COR-L47 (cell line): ENCODE measurements around the gene CHMP1A.

Experiments
- DNase-seq: peaks from one replicate; lab custom pipeline; 2025; lab: John Stamatoyannopoulos, UW

The CHMP1A gene

DNA sequence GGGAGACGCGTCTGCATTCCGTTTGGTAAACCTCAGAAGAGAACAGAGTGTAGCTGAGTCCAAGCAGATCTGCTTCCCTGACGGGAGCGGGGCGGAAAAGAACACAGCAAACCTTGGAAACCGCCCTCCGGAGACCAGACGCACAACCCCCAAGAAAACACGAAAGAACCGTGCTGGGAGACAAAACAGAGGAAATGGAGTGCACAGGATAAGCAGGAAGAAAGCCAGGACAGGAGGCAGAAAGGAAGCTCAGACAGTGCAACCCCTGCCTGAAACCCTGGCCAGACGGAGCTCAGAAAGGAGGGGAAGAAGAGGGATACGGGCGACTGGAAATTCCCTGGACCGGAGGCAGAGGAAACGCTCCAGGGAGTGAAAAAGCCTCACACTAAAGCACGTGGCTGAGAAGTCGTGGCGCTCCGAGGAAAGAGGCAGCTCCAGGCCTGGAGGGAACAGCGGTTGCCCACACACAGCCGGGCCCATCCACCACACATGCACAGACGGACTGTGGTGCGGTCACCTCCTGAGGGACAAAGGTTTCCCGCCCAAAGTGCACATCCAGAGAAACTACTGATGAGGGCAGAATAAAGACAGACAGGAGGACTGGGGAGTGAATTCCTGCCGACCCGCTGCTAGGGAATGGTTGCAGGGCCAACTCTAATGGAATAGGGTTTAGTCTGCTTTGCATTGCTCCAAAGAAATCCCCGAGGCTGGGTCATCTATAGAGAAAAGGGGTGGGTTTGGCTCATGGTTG, 33.8 kb downstream of the CHMP1A start:
- DNase-seq: no peak

DNA sequence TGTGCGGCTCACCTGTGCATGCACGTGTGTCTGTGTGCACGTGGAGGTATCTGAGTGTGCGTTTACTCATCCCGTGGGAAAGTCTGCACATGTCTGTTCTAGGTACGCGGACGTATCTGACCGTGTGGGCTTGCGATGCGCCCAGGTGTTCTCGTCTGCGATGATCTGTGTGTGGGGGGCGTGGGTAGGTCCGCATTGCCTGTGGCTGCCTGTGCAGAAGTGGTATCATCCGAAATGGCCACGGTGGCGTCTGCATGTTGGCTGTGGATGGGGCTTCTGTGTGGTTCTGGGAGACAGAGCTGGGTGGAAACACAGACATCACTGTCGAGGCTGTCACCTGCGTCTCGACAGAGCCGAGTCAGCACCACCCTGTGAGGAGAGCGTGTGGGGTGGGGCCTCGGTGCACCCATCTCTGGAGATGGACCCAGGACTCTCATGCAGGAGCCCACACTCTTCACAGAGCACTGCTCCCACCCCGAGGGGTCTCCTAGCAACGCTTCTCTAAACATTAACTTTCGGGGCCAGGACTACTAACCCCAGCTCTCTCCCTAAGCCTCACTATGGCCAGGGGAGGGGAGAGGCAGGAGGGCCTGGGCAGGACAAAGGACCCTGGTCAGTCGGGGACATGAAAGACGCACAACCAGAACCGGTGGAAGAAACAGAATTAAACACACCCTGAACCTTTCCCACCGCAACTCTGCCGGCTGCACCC, 35.7 kb downstream of the CHMP1A start:
- DNase-seq: no peak

DNA sequence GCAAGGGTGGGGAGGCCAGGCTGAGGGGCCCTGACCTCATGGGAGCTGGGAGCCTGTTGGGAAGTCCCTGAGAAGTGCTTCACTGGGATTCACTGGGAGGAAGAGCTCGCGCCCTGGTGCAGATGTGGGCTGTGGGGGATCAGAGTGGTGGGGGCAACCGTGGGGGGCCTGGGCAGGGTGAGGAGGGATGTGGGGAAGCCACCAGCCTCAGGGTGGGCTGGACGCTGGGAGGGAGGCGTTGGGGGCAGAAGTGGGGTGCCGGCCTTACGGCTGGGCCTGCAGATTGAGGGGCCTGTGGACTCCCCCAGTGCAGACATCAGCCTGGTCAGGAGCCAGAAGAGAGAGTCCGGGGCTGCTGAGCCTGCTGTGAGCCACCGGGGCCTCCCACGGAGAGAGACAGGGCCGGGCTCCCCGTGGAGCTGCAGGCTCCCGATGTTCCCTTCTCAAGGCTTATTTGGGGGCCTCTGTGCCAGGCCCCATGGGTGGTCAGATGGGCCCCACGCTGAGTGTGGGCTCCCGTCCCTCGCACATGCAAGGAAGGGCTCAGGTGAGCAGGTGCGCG, 36.3 kb downstream of the CHMP1A start:
- DNase-seq: no peak

DNA sequence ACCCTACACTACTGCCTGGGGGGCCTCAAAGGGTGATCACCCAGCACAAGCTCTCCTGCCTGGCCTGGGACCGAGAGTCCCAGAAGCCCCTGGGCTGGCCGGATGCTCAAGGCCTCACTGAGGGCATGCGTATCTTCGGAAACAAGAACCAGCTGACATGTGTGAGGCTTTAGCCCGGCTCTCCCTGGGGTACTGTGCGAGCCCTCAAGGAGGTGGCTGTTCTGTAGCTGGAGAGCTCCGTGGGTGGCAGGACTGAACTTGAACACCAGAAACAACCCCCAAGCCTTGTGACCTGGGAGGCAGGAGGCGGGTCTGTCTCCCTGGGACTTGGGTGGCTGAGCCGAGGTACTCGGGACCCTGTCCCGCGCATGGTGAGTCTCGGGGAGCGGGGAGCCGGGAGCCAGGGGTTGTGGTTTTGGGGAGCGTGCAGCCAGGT, 37.1 kb downstream of the CHMP1A start:
- DNase-seq: no peak

DNA sequence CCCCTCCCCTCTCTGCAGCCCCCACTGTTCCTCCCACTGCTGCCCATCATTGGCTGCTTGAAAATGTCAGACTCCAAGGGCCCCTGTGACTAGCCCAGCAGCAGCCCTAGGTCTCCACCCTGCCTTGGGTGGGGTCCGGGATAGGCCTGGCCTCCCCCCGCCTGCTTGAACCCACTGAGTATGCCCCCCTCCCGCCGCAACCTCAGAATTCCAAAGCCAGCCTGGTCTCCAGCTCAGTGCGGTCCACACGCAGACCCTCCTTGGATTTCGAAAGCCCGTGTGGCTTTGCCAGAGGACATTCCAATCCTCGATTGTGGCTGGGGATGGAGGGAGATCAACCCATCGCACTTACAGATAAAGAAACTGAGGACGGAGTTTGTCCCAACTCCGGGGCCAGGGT, 37.7 kb downstream of the CHMP1A start:
- DNase-seq: no peak

DNA sequence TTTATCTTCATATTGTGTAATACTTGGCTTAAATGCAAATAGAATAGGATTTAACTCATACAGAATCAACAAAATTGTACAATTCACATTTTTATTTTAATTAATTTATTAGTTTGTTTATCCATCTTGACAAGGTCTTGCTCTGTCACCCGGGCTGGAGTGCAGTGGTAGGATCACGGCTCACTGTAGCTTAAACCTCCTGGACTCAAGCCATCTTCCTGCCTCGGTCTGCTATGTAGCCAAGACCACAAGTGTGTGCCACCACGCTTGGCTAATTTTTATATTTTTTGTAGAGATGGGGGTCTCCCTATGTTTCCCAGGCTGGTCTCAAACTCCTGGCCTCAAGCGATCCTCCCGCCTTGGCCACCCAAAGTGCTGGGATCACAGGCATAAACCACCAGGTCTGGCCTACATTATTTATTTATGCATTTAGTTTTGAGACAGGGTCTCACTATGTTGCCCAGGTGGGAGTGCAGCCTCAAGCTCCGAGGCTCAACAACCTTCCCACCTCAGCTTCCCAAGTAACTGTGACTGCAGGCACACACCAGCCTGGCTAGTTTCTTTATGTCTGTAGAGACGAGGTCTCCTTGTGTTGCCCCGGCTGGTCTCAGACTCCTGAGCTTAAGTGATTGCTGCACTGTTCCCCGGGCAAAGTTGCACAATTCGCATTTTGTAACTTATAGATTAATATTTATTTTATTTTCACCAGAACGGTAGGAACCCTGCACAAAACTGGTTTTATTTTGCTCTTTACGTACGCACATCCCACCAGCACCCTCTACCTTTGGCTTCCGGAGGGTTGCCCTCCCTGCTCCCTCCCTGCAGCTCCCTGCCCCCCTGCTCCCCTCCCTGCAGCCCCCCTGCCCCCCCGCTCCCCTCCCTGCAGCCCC, 39.2 kb downstream of the CHMP1A start:
- DNase-seq: no peak

DNA sequence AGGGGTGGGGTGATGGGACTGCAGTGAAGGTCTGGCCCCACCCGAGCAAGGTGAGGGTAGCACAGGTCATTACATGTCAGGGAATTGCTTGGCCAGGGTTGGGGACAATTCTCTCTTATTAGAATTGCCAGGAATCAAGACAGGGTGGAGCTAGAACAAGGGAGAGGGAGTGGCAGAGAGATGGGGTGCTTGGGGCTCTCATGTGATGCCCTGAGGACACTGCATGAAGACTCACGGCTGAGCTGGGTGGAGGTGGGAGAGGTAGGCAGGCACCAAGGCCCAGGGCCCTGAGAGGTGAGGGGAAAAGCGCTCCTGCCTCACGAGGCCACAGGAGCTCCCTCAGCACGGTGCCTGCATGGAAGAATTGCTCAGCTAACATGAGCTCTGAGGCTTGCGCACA, 40.5 kb downstream of the CHMP1A start:
- no peak for DNase-seq

DNA sequence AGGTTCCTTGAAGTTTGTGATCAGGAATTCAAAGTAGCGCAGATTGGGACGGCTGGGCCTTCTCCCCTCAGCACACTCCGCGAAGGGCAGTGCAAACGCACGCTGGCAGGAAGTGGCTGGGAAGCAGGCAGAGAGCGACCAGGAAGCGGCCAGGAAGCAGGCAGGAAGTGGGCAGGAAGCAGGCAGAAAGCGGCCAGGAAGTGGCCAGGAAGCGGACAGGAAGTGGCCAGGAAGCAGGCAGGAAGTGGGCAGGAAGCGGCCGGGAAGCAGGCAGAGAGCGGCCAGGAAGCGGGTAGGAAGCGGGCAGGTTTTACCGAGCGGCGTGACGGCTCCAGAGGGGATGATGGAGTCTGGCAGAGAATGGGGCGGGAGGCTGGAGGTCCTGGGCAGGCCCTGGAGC, 40.9 kb downstream of the CHMP1A start:
- no peak for DNase-seq

DNA sequence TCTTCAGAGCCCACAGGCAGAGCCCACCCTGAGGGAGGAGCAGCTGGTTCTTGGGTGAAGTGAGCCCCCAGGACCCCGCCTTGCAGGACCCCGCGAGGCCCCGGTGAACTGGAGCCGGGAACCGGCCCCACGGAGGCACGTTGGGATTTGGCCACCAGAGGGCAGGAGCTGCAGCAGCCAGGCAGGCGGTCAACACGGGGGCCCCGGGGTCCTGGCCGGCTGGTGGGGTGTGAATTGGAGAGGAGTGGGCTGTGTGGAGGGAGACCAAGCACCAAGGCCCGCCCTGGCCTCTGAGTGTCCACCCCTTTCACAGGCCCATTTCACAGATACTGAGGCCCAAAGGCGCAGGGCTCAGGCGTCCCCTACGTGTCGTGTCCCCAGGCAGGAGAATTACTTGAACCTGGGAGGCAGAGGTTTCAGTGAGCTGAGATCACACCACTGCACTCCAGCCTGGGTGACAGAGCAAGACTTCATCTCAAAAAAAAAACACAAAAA, 41.9 kb downstream of the CHMP1A start:
- no peak for DNase-seq

DNA sequence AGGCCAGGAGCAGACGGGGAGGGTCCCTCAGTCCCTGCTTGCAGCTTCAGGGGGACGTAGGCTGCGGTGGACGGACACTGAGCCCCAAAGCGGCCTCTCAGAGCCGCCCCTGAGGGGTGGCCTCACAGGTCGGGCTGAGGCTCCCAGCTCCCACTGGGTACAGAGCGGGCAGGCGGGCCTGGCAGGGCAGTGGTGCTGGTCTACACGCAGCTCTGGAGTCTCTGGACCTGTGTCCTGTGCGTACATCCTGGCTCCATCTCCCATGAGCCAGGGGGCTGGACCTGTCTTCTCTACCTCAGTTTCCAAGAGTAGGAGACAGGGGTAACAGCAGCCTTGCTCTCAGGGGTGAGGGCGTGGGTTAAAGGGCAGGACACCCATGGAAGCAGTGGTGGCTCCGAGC, 42.3 kb downstream of the CHMP1A start:
- no peak for DNase-seq

DNA sequence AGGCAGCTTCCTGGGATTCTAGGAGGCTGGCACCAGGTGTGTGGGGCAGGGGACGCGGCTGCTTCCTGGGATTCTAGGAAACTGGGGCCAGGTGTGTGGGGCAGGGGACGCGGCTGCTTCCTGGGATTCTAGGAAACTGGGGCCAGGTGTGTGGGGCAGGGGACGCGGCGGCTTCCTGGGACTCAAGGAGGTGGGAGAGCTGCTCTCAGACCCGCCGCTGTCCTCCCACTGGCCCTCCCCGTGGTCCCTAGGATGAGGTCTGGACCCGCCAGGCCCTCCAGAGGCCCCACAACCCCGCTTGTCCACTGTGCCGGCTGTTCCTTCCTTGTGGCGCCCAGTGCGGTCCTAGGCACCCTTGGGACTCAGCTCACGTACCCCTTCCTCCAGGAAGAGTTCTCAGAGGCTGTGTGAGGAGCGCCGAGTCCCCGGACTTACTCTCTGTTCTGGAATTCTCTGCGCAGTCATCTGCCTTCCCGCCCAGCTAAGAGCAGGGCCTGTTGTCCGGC, 43.5 kb downstream of the CHMP1A start:
- no peak for DNase-seq

DNA sequence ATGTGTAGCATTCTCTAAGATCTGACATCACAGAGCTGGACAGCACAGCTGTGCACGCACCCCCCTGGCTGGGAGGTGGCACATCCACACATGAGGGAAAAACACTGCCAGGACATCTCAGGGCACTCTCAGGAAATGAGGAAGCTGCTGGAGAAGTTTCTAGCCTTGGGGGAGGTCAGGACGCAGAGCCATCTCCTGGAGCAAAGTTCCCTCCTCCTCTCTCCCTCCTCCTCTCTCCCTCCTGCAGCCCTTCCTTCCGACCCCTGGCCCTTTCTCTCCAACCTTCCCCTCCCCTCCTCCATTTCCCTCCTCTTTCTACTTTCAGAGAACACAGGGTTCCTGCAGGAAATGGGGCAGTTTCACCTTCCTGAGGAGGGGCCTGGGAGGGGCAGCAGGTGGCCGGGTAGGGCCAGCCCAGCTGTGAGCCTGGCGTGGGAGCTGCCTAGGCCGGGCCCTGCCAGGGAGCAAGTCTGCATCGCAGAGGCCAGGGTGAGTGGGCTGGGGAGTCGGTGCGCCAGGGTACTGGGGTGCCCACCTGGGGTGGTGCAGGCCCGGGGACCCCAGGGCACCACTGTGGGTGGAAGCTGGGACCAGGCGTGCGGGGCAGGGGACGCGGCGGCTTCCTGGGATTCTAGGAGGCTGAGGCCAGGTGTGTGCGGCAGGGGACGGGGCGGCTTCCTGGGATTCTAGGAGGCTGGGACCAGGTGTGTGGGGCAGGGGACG, 44.1 kb downstream of the CHMP1A start, which contains the start of gene DPEP1:
TSS of gene DPEP1 (plus strand) at position 412 of the 723 bp plus-strand sequence. CDS start 16,769 bp downstream, outside the sequence.
- DNase-seq: no peak

DNA sequence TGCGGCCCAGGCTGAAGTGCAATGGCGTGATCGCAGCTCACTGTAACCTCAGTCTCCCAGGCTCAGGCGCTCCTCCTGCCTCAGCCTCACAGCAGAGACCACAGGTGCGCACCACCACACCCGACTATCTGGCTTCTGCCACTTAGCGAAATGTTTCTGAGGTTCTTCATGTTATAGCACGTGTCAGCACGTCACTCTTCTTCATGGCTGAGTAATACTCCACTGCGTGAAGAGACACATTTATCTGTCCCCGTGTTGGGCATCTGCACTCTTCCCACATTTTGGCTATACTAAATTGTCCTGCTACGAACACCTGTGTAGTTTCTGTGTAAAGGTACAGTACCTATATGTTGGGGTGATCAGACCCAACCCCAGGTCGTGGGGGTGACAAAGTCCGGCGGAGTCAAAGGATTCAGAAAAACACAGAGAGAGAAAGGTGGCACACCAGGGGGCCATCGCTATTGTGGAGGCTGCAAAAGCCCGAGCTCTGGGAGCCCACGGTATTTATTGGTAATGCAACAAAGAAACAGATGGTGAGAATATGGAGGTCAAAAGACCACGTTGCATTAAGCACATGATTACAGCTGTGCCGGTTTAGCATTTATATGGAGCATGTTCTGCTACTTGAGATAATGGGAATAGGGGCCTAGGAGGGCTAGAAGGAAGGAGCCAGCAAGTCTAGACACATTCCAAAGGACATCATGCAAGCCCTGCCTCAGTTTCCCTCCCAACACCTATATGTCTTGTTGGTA, 44.9 kb downstream of the CHMP1A start:
- DNase-seq: no peak

DNA sequence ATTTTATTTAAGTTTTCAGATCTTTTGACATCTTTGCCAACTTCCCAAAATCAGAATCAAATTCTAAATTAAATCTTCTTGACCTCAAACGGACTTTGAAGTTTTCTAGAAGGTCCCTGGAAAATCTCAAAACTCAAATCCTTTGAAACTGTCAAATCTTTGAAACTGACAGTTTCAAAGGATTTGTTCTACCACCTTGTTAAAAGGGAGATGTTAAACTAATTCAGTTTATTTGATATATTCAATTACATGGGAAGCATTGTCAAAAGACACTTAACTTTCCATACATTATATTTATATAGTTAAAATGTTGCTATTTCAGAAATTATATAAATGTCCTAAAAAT, 47.4 kb downstream of the CHMP1A start:
- no peak for DNase-seq

DNA sequence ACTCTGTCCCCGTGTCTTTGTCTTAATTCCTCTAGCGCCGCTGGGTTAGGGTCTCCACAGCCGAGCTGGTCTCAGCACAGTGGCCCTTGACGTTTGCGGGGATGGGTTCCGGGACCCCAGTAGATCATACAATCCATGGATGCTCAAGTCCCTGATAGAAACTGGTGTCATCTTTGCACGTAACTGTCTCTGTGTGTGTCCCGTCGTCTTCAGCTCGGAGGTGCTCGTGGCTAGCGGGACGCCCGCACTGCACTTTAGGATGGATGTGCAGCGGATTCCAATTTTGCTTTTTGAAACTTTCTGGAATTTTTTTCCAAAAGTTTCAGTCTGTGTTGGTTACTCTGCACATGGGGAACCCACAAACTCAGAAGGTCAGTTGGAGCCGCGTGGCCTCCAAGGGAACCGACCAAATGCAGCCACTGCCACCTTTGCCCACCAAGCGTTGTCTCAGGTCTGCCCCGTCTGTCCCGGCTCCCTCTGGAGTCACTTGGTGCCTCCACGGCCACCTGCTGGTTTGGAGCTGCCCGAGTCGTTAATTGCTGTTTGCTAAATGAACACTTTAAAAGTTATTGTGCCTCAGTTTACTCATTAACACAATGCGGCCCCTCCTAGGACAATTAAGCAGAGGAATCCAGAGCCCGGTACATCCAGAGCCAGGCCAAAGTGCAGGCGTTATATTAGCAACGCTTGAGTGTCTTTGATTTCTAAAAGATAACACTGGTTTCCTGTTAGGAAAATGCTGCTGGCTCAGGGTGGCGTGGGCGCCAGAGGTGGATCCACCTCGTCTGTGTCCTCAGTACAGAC, 49.4 kb downstream of the CHMP1A start:
- DNase-seq: no peak

DNA sequence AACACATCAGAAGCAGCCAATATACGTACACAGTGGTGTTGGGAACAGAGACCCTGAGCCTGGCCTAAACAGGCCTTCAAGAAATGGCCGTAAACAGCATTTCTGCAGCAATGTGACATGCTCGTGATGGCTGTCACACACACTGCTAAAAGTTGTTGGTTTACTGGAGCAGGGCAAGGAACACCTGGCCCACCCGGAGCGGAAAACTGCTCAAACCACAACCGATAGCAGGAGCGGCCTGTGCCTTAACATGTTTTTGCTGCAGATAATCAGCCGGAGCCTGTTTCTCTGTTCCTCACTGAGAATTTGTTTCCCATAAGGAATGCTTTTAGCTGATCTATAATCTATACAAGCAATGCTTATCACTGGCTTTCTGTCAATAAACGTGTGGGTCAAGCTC, 50.1 kb downstream of the CHMP1A start:
- DNase-seq: no peak

DNA sequence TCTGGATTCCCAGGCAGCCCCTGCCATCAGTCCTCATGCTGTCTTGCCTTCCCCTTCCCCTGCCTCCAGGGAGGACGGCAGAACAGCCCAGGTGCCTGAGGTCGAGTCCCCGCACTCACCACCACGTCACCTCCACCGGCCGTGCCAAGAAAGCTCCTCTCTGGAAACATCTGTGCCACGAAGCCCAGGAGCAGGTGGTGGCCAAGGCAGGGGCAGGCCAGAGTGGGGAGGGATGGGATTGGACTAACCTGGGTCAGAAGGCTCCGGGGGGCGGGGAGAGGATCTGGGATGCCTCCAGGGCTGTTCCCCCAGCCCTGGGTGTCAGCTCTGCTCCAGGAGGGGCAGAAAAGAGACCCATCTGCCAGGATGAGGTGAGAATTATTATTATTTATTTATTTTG, 51.5 kb downstream of the CHMP1A start:
- no peak for DNase-seq

DNA sequence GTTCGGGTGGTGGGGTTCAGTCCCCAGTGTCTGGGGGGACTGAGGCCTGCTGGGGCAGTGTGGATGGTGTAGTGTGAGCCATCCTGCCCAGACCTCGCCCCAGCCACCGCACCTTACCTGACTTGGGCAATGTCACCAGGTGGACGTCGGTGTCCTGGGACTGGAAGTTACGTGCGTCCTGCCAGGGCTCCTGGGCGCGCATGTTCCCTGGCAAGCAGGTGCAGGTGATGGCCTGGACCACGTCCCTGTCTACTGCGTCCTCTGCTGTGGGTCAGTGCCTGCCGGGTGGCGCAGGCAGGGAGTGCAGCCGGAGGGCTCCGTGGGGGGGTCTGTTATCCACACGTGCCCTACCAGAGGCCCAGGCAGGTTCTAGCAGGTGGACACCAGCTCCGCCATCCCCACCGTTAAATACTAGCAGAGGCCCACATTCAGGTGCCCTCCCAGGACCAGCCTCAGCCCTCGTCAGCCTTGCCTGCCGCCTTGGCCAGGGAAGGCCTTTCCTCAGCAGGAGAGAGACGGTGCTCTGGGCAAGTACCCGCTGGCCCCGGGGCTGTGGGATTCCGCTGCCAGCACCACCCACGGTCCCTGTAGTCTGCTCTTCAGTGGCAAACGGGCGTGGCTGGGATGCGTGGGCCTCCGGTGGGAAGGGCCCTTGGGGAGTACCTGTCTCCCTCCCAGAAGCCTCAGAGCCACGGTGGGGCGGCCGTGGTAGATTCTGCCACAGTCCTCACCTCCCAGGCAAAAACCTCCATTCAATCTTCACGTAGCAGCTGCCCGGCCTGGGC, 52.1 kb downstream of the CHMP1A start:
- DNase-seq: no peak

DNA sequence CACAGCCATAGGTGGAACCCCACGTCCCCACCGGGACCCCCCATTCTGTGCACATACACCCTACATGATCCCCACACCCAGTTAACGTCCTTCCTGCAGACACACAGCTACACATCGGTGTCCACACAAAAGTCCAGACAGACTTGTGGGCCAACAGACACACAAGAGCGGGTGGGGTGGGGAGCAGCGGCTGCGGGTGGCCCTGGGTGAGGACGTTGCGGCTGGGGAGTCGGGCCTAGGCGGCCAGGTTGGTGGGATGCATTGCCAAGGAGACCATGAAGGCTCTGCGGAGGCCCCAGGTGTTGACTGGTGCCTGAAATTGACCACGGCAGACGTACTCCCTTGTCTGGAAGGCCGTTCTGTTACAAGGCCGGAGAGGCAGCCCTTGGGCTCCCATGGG, 52.7 kb downstream of the CHMP1A start:
- DNase-seq: no peak
